Measurements from ENCODE around the gene DENND2C. TPM values are rescaled to one million over a fixed set of nuclear protein-coding genes. Genes with fewer than 3 reads are reported as not detected.

The DENND2C gene
- total RNA-seq, 1 donor from 2014 or later: 3.2 TPM

DNA sequence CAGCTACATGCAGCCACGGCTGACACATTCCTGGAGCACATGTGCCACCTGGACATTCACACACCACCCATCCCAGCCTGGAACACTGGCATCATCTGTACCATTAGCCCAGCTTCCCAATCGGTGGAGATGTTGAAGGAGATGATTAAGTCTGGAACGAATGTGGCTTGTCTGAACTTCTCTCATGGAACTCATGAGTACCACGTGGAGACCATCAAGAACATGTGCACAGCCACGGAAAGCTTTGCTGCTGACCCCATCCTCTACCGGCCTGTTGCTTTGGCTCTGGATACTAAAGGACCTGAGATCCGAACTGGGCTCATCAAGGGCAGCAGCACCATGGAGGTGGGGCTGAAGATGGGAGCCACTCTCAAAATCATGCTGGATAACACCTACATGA is 133.8 kb downstream of the DENND2C start:
- no peak overlapping the region for H3K9ac ChIP-seq (ENCODE audit: low read length)

DNA sequence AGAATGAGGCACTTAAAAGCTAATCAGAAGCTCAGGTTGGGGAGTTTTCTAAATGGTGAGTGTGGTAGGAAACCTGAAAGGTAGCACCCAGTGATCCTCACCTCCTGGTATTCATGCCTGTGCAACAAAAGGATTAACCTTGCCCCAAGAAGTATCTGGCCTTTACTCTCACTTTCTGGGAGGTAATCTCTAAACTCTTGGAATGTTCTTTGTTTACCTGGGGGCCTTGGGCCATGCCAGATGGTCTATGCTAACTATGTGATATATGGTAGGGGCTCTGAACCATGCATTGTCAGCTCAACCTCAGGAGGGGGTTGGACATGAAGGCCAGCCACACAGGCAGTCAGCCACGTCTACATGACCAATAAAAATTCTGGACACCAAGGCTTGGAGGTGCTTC is 134.4 kb downstream of the DENND2C start:
- Histone ChIP-seq H4K20me1 (ENCODE audit: insufficient read depth, low read length) (no peaks in the 10 kb centered on the region), H3K36me3 (ENCODE audit: insufficient read depth, low read length) (no peaks in the 10 kb centered on the region), H3K4me1 (ENCODE audit: insufficient read depth, low read length) (no peaks in the 10 kb centered on the region), H3K4me3 (ENCODE audit: insufficient read depth, low read depth, low read length) (no peak overlapping the region), H3K4me2 (ENCODE audit: low read length) (no peak overlapping the region), H3K79me2 (ENCODE audit: insufficient read depth, low read length) (no peaks in the 10 kb centered on the region), H2AFZ (ENCODE audit: low read depth, low read length) (no peak overlapping the region), H3K9me3 (ENCODE audit: insufficient read depth, low read depth, low read length) (no peaks in the 10 kb centered on the region), H3K27me3 (ENCODE audit: insufficient read depth, low read length) (no peaks in the 10 kb centered on the region), H3K9ac (ENCODE audit: low read length) (no peak overlapping the region), H3K27ac (ENCODE audit: low read depth, low read length) (no peak overlapping the region)
- H3K27me3 Mint-ChIP-seq (ENCODE audit: low read depth, unreplicated experiment): no peaks in the 10 kb centered on the region
- no peak overlapping the region for H3K27ac Mint-ChIP-seq (ENCODE audit: unreplicated experiment)
- no peaks in the 10 kb centered on the region for H3K36me3 Mint-ChIP-seq (ENCODE audit: low read depth, unreplicated experiment)
- TF ChIP-seq, protein P1, sequence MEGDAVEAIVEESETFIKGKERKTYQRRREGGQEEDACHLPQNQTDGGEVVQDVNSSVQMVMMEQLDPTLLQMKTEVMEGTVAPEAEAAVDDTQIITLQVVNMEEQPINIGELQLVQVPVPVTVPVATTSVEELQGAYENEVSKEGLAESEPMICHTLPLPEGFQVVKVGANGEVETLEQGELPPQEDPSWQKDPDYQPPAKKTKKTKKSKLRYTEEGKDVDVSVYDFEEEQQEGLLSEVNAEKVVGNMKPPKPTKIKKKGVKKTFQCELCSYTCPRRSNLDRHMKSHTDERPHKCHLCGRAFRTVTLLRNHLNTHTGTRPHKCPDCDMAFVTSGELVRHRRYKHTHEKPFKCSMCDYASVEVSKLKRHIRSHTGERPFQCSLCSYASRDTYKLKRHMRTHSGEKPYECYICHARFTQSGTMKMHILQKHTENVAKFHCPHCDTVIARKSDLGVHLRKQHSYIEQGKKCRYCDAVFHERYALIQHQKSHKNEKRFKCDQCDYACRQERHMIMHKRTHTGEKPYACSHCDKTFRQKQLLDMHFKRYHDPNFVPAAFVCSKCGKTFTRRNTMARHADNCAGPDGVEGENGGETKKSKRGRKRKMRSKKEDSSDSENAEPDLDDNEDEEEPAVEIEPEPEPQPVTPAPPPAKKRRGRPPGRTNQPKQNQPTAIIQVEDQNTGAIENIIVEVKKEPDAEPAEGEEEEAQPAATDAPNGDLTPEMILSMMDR (IDR thresholded peaks at IDR 0.05; ENCODE audit: insufficient read depth, low read depth, low read length): no peak
- TF ChIP-seq EZH2 (IDR thresholded peaks at IDR 0.05; ENCODE audit: insufficient read depth, low read length): no peak
- no peaks in the 10 kb centered on the region for H3K4me1 Mint-ChIP-seq (ENCODE audit: low read depth, unreplicated experiment)
- DNase-seq (ENCODE audit: low read depth) (no peak), FAIRE-seq (no peak)
- H3K9me3 Mint-ChIP-seq (ENCODE audit: unreplicated experiment): peaks cover 6% of the 10 kb centered on the region
- no peak overlapping the region for H3K4me3 Mint-ChIP-seq (ENCODE audit: unreplicated experiment)

More for the DNA sequence above, 133.8 kb downstream of the DENND2C start:
- Mint-ChIP-seq H3K27ac (ENCODE audit: unreplicated experiment) (no peak overlapping the region), H3K27me3 (ENCODE audit: low read depth, unreplicated experiment) (no peaks in the 10 kb centered on the region), H3K4me3 (ENCODE audit: unreplicated experiment) (no peak overlapping the region), H3K4me1 (ENCODE audit: low read depth, unreplicated experiment) (no peaks in the 10 kb centered on the region), H3K9me3 (ENCODE audit: unreplicated experiment) (peaks cover 6% of the 10 kb centered on the region), H3K36me3 (ENCODE audit: low read depth, unreplicated experiment) (no peaks in the 10 kb centered on the region)
- Histone ChIP-seq H2AFZ (ENCODE audit: low read depth, low read length) (no peak overlapping the region), H3K27me3 (ENCODE audit: insufficient read depth, low read length) (no peaks in the 10 kb centered on the region), H3K4me1 (ENCODE audit: insufficient read depth, low read length) (no peaks in the 10 kb centered on the region), H3K27ac (ENCODE audit: low read depth, low read length) (no peak overlapping the region), H3K4me3 (ENCODE audit: insufficient read depth, low read depth, low read length) (no peak overlapping the region), H4K20me1 (ENCODE audit: insufficient read depth, low read length) (no peaks in the 10 kb centered on the region), H3K36me3 (ENCODE audit: insufficient read depth, low read length) (no peaks in the 10 kb centered on the region), H3K4me2 (ENCODE audit: low read length) (no peak overlapping the region), H3K79me2 (ENCODE audit: insufficient read depth, low read length) (no peaks in the 10 kb centered on the region), H3K9me3 (ENCODE audit: insufficient read depth, low read depth, low read length) (no peaks in the 10 kb centered on the region)
- DNase-seq (ENCODE audit: low read depth) (no peak), FAIRE-seq (no peak)
- no peak for TF ChIP-seq EZH2 (IDR thresholded peaks at IDR 0.05; ENCODE audit: insufficient read depth, low read length)
- TF ChIP-seq, protein P1 (IDR thresholded peaks at IDR 0.05; ENCODE audit: insufficient read depth, low read depth, low read length): no peak

Other genes starting within 250 kb of the DENND2C start
- 28.1 and 31.8 TPM in 2 replicates for gene TRIM33, start 158.8 kb downstream of the DENND2C start, total RNA-seq
- 44.8 and 48.4 TPM in 2 replicates for gene BCAS2, start 88.4 kb downstream of the DENND2C start, total RNA-seq
- gene AMPD1, start 25.5 kb upstream of the DENND2C start, total RNA-seq: not detected in 2 replicates
- 59.1 and 63.8 TPM in 2 replicates for gene NRAS, start 46.7 kb upstream of the DENND2C start, total RNA-seq
- gene CSDE1, start 87.9 kb upstream of the DENND2C start, total RNA-seq: 562 and 635 TPM in 2 replicates
- 62.0 and 64.2 TPM in 2 replicates for gene SIKE1, start 110.6 kb upstream of the DENND2C start, total RNA-seq
- gene SYCP1, start 184.8 kb upstream of the DENND2C start, total RNA-seq: not detected in 2 replicates